Colonic mucosa (tissue), 4 donors: Measurements from ENCODE around the gene SLC25A44. TPM values are rescaled to one million over a fixed set of nuclear protein-coding genes. Genes with fewer than 3 reads are reported as not detected.

Source experiments
- DNase-seq: peaks from one replicate; pipeline ENCODE4 v3.0.0-alpha.2; 2020
- H3K27ac ChIP-seq: fragments of 200-600 bp; one replicate; pipeline ENCODE4 v1.8.0; 2021
- H3K27me3 ChIP-seq: fragments of 200-600 bp; one replicate; pipeline ENCODE4 v1.8.0; 2021
- H3K36me3 ChIP-seq: fragments of 200-600 bp; one replicate; pipeline ENCODE4 v1.8.0; 2021
- H3K4me1 ChIP-seq: fragments of 200-600 bp; one replicate; pipeline ENCODE4 v1.8.0; 2021; ENCODE audit warnings: mild to moderate bottlenecking
- H3K4me3 ChIP-seq: fragments of 200-600 bp; one replicate; pipeline ENCODE4 v1.8.0; 2021
- H3K9ac ChIP-seq, 2 donors: one replicate each; pipeline ENCODE4 v1.7.0; 2013; ENCODE audit warnings: control low read depth in 2 of 2, low read depth in 2 of 2, low read length in 2 of 2
- H3K9me3 ChIP-seq: fragments of 200-600 bp; one replicate; pipeline ENCODE4 v1.8.0; 2021
- CTCF ChIP-seq: fragments of 200-600 bp; IDR thresholded peaks from one replicate; pipeline ENCODE4 v1.8.0; 2022; ENCODE audit warnings: antibody characterized with exemption, mild to moderate bottlenecking
- intact Hi-C: fragments of 100-400 bp; cut with DNase I; formaldehyde crosslinking; loops from one replicate; pipeline ENCODE4 v1.14.1; 2022
- total RNA-seq, 2 donors: library from RNA; stranded (reverse); fragmentation: NEBNext Ultra II Directional in 1 of 2; extraction: Animal tissue kit (Norgen Biotek cat#: 25700) in 1 of 2; gene quantifications; one replicate each; pipeline ENCODE4 v1.2.1, GENCODE V29; 2021
- donor health status: healthy.
- donor health status: DM: no; HTN: no; CAD: no.
- donor health status: DM: no; HTN: no; CAD: no.

The SLC25A44 gene
- total RNA-seq, 2 donors from 2014 or later = 23.6 to 26.8 TPM

GRCh38 chr1:156157966-156158365 is 35.9 kb upstream of the SLC25A44 start:
- no peak overlapping the region for H3K9ac ChIP-seq
- no peaks in the 10 kb centered on the region for H3K36me3 ChIP-seq
- TF ChIP-seq CTCF = no peak
- H3K4me3 ChIP-seq = no peak overlapping the region
- no peak for DNase-seq
- no peaks in the 10 kb centered on the region for H3K27me3 ChIP-seq
- intact Hi-C loops = no loop called here
- no peaks in the 10 kb centered on the region for H3K9me3 ChIP-seq
- H3K27ac ChIP-seq = no peak overlapping the region
- peaks cover 4% of the 10 kb centered on the region for H3K4me1 ChIP-seq

- H3K4me3 ChIP-seq = peak overlapping the region; percentile 23
- no peak for TF ChIP-seq CTCF
- intact Hi-C loops = no loop called here
- peak overlapping the region in 1 of 2 donors; percentile 50 for H3K9ac ChIP-seq
- no peak for DNase-seq
- no peaks in the 10 kb centered on the region for H3K9me3 ChIP-seq
- H3K27ac ChIP-seq = no peak overlapping the region
- H3K4me1 ChIP-seq = peaks cover 4% of the 10 kb centered on the region
- H3K36me3 ChIP-seq = no peaks in the 10 kb centered on the region
- no peaks in the 10 kb centered on the region for H3K27me3 ChIP-seq
Observed at GRCh38 chr1:156160000-156160742, 33.7 kb upstream of the SLC25A44 start.

GRCh38 chr1:156160743-156161171 is 33.1 kb upstream of the SLC25A44 start:
- Histone ChIP-seq H3K4me3 (peak overlapping the region; percentile 23), H3K27me3 (no peaks in the 10 kb centered on the region), H3K27ac (peak overlapping the region; percentile 22), H3K36me3 (no peaks in the 10 kb centered on the region), H3K9me3 (no peaks in the 10 kb centered on the region), H3K9ac (peak overlapping the region in 1 of 2 donors; percentile 50), H3K4me1 (peaks cover 4% of the 10 kb centered on the region)
- intact Hi-C loops = no loop called here
- peak; percentile 81 for DNase-seq
- TF ChIP-seq CTCF = no peak

GRCh38 chr1:156162430-156163037 is 31.4 kb upstream of the SLC25A44 start:
- intact Hi-C loops = no loop called here
- H3K4me3 ChIP-seq = no peak overlapping the region
- no peaks in the 10 kb centered on the region for H3K36me3 ChIP-seq
- no peaks in the 10 kb centered on the region for H3K27me3 ChIP-seq
- H3K9ac ChIP-seq = no peak overlapping the region
- peaks cover 4% of the 10 kb centered on the region for H3K4me1 ChIP-seq
- DNase-seq = no peak
- no peak for TF ChIP-seq CTCF
- H3K9me3 ChIP-seq = no peaks in the 10 kb centered on the region
- no peak overlapping the region for H3K27ac ChIP-seq

- no peak for DNase-seq
- Histone ChIP-seq H3K4me1 (peaks cover 4% of the 10 kb centered on the region), H3K27me3 (no peaks in the 10 kb centered on the region), H3K9me3 (no peaks in the 10 kb centered on the region), H3K9ac (no peak overlapping the region), H3K36me3 (no peaks in the 10 kb centered on the region), H3K27ac (no peak overlapping the region), H3K4me3 (no peak overlapping the region)
- no peak for TF ChIP-seq CTCF
- intact Hi-C loops = no loop called here
Observed at GRCh38 chr1:156163712-156164111, 30.2 kb upstream of the SLC25A44 start.
